Peyer's patch (tissue), 4 donors: ENCODE measurements around the gene POU5F2.

Source experiments
- POLR2A ChIP-seq, 2 donors: fragments of 450-650 bp; IDR thresholded peaks; one replicate each; pipeline ENCODE4 v1.5.1; 2017; ENCODE audit warnings: antibody characterized with exemption in 2 of 2, mild to moderate bottlenecking in 2 of 2, moderate library complexity in 2 of 2
- TF ChIP-seq, protein P1 (sequence below), 6 experiments: fragments of 450-650 bp in 4 of 6; fragments of 200-600 bp in 2 of 6; sonication (generic) in 1 of 6; IDR thresholded peaks; one replicate each; pipeline ENCODE4 v1.5.1; 2017 to 2019; ENCODE audit warnings: antibody characterized with exemption in 6 of 6, mild to moderate bottlenecking in 3 of 6, moderate library complexity in 1 of 6

DNA sequence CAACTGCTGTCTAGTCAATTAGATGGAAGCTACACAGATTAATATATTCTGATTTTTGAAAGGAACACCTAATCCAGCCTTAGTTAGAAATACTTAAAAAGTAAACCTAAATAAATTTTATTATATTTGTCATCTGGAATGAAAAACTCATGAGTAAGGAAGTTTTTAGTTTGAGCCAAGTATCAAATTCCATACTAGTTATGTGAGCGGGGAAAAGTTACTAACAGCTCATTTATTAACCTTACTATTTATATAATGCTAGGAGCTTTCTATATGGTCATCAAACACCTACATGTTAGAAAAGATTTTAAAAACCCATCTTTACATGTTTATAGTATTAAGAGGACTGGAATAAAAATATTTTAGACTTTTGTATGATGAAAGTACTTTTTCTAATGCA, 41.6 kb upstream of the POU5F2 start:
- TF ChIP-seq, protein P1, sequence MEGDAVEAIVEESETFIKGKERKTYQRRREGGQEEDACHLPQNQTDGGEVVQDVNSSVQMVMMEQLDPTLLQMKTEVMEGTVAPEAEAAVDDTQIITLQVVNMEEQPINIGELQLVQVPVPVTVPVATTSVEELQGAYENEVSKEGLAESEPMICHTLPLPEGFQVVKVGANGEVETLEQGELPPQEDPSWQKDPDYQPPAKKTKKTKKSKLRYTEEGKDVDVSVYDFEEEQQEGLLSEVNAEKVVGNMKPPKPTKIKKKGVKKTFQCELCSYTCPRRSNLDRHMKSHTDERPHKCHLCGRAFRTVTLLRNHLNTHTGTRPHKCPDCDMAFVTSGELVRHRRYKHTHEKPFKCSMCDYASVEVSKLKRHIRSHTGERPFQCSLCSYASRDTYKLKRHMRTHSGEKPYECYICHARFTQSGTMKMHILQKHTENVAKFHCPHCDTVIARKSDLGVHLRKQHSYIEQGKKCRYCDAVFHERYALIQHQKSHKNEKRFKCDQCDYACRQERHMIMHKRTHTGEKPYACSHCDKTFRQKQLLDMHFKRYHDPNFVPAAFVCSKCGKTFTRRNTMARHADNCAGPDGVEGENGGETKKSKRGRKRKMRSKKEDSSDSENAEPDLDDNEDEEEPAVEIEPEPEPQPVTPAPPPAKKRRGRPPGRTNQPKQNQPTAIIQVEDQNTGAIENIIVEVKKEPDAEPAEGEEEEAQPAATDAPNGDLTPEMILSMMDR (IDR thresholded peaks at IDR 0.05) = no peak
- TF ChIP-seq POLR2A (IDR thresholded peaks at IDR 0.05) = no peak
